ENCODE data around the gene NOTCH4. TPM values are rescaled to one million over a fixed set of nuclear protein-coding genes. Genes with fewer than 3 reads are reported as not detected.

NOTCH4 gene
- total RNA-seq, 2 experiments from 2014 or later: 0.47 to 0.53 TPM

DNA sequence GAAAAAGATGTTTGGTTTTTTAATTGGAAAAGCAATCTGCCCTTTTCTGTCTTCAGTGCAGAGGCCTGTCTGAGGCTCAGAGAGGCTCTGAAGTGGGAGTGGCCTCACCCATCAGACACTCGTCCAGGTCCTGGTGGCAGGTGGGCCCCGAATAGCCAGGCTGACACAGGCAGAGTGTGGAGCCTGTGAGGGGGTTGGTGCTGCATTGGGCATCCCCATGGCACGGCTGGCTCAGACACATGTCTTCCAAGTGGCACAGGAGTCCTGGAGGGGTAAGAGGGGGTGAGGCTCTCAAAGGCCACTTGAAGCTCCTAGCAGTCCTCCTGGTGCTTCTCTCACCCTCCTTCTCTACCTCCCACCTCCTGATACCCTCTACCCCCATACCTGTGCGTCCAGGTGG is 3.8 kb downstream of the NOTCH4 start:
- no peak overlapping the region for H3K4me3 Mint-ChIP-seq
- H3K9me3 ChIP-seq (ENCODE audit: control insufficient read depth in 1 of 2, insufficient read depth in 1 of 2, low read length in 2 of 2): no peaks in the 10 kb centered on the region
- POLR2A ChIA-PET: no interaction called here
- no peak overlapping the region for H3K27ac Mint-ChIP-seq
- H3K4me1 ChIP-seq (ENCODE audit: insufficient read depth, low read length): peaks cover 8% of the 10 kb centered on the region
- H3K27me3 ChIP-seq (ENCODE audit: control insufficient read depth in 1 of 2, insufficient read depth in 2 of 2, low read length in 2 of 2): peaks cover 0 to 3% of the 10 kb centered on the region in 2 experiments
- no peaks in the 10 kb centered on the region for H3K9me3 Mint-ChIP-seq
- H3K4me3 ChIP-seq (ENCODE audit: low read length): no peak overlapping the region
- no peak overlapping the region for H3K27ac ChIP-seq (ENCODE audit: low read depth in 1 of 2, low read length in 2 of 2)
- no peak for ATAC-seq (ENCODE audit: poor library complexity)
- TF ChIP-seq, protein P1, sequence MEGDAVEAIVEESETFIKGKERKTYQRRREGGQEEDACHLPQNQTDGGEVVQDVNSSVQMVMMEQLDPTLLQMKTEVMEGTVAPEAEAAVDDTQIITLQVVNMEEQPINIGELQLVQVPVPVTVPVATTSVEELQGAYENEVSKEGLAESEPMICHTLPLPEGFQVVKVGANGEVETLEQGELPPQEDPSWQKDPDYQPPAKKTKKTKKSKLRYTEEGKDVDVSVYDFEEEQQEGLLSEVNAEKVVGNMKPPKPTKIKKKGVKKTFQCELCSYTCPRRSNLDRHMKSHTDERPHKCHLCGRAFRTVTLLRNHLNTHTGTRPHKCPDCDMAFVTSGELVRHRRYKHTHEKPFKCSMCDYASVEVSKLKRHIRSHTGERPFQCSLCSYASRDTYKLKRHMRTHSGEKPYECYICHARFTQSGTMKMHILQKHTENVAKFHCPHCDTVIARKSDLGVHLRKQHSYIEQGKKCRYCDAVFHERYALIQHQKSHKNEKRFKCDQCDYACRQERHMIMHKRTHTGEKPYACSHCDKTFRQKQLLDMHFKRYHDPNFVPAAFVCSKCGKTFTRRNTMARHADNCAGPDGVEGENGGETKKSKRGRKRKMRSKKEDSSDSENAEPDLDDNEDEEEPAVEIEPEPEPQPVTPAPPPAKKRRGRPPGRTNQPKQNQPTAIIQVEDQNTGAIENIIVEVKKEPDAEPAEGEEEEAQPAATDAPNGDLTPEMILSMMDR (IDR thresholded peaks at IDR 0.05): no peak
- H3K27me3 Mint-ChIP-seq: no peaks in the 10 kb centered on the region
- no peaks in the 10 kb centered on the region for H3K36me3 Mint-ChIP-seq (ENCODE audit: low read depth)
- intact Hi-C loops (cut with DNase I, micrococcal nuclease): no loop called here
- DNase-seq: no peak
- CTCF ChIA-PET: no interaction called here
- no peaks in the 10 kb centered on the region for H3K36me3 ChIP-seq (ENCODE audit: insufficient read depth, low read length)
- H3K4me1 Mint-ChIP-seq (ENCODE audit: low read depth): peaks cover 21% of the 10 kb centered on the region

DNA sequence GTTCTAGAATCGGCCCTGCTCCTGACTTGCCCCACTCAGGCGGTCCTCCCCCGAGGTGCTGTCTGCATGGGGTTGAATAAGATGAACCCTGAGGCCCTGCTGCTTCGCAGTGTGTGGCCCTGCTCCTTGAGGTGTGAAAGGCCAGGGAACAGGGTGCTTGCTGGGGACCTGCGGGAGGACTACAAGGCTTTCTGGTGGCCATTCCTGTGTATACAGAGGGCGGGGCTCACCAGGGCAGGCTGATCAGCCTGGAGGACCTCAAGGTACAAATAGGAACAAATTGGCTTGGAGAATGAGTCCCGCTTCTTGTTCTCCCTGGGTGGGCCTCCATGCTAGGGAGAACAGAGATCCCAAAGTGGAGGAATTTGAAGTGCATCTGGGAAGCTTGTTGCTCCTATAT is 5.7 kb downstream of the NOTCH4 start:
- no peaks in the 10 kb centered on the region for H3K36me3 Mint-ChIP-seq (ENCODE audit: low read depth)
- no peak overlapping the region for H3K27ac Mint-ChIP-seq
- Histone ChIP-seq H3K9me3 (ENCODE audit: control insufficient read depth in 1 of 2, insufficient read depth in 1 of 2, low read length in 2 of 2) (no peaks in the 10 kb centered on the region), H3K36me3 (ENCODE audit: insufficient read depth, low read length) (no peaks in the 10 kb centered on the region), H3K27ac (ENCODE audit: low read depth in 1 of 2, low read length in 2 of 2) (no peak overlapping the region), H3K4me1 (ENCODE audit: insufficient read depth, low read length) (peaks cover 8% of the 10 kb centered on the region), H3K4me3 (ENCODE audit: low read length) (no peak overlapping the region), H3K27me3 (ENCODE audit: control insufficient read depth in 1 of 2, insufficient read depth in 2 of 2, low read length in 2 of 2) (peaks cover 0 to 3% of the 10 kb centered on the region in 2 experiments)
- TF ChIP-seq, protein P1 (IDR thresholded peaks at IDR 0.05): no peak
- ChIA-PET POLR2A (no interaction called here), CTCF (no interaction called here)
- intact Hi-C loops (cut with DNase I, micrococcal nuclease): no loop called here
- DNase-seq (no peak), ATAC-seq (ENCODE audit: poor library complexity) (no peak)
- H3K27me3 Mint-ChIP-seq: no peaks in the 10 kb centered on the region
- H3K4me1 Mint-ChIP-seq (ENCODE audit: low read depth): peaks cover 12% of the 10 kb centered on the region
- no peak overlapping the region for H3K4me3 Mint-ChIP-seq
- no peaks in the 10 kb centered on the region for H3K9me3 Mint-ChIP-seq

GRCh38 chr6:32216998-32217397 is 6.9 kb downstream of the NOTCH4 start:
- no peak for DNase-seq
- no peaks in the 10 kb centered on the region for H3K4me1 ChIP-seq (ENCODE audit: insufficient read depth, low read length)
- Mint-ChIP-seq H3K4me3 (no peak overlapping the region), H3K4me1 (ENCODE audit: low read depth) (peaks cover under 1% of the 10 kb centered on the region), H3K9me3 (no peaks in the 10 kb centered on the region), H3K36me3 (ENCODE audit: low read depth) (no peaks in the 10 kb centered on the region), H3K27ac (no peak overlapping the region), H3K27me3 (no peaks in the 10 kb centered on the region)
- intact Hi-C loops (cut with DNase I, micrococcal nuclease): no loop called here
- H3K27ac ChIP-seq (ENCODE audit: low read depth in 1 of 2, low read length in 2 of 2): no peak overlapping the region
- H3K4me3 ChIP-seq (ENCODE audit: low read length): no peak overlapping the region
- CTCF ChIA-PET: no interaction called here
- no peaks in the 10 kb centered on the region for H3K36me3 ChIP-seq (ENCODE audit: insufficient read depth, low read length)
- H3K27me3 ChIP-seq (ENCODE audit: control insufficient read depth in 1 of 2, insufficient read depth in 2 of 2, low read length in 2 of 2): peaks cover 0 to 3% of the 10 kb centered on the region in 2 experiments
- TF ChIP-seq, protein P1 (IDR thresholded peaks at IDR 0.05): no peak
- ATAC-seq (ENCODE audit: poor library complexity): no peak
- no peaks in the 10 kb centered on the region for H3K9me3 ChIP-seq (ENCODE audit: control insufficient read depth in 1 of 2, insufficient read depth in 1 of 2, low read length in 2 of 2)
- POLR2A ChIA-PET: no interaction called here

All from CD4-positive, alpha-beta T cell (primary cell).